ENCODE measurements around the gene PTDSS2.
A peak's percentile ranks its signal among the peaks of the same experiment; 100 is the strongest.

PTDSS2 gene

DNA sequence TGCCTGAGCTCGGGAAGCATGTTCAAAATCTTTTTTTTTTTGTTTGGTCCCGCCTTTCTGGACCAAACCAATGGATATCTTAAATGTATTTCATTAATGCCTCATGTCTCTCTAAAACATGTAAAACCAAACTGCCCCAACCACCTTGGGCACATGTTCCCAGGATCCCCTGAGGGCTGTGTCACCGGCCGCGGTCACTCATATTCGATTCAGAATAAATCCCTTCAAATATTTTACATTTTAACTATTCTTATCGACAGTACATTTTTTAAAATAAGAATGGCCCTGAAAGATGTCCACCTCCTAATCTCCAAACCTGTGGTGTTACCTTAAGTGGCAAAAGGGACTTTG is 54.9 kb downstream of the PTDSS2 start:
- Histone ChIP-seq H3K4me1 (no peaks in the 10 kb centered on the region), H3K4me3 (ENCODE audit: low read depth, low read length) (peak overlapping the region; percentile 44), H3K27me3 (no peaks in the 10 kb centered on the region), H3K9me3 (no peaks in the 10 kb centered on the region), H3K36me3 (peaks cover under 1% of the 10 kb centered on the region; the same call in 1 of the 2 replicates)
- DNase-seq: no peak
- TF ChIP-seq, protein P1, sequence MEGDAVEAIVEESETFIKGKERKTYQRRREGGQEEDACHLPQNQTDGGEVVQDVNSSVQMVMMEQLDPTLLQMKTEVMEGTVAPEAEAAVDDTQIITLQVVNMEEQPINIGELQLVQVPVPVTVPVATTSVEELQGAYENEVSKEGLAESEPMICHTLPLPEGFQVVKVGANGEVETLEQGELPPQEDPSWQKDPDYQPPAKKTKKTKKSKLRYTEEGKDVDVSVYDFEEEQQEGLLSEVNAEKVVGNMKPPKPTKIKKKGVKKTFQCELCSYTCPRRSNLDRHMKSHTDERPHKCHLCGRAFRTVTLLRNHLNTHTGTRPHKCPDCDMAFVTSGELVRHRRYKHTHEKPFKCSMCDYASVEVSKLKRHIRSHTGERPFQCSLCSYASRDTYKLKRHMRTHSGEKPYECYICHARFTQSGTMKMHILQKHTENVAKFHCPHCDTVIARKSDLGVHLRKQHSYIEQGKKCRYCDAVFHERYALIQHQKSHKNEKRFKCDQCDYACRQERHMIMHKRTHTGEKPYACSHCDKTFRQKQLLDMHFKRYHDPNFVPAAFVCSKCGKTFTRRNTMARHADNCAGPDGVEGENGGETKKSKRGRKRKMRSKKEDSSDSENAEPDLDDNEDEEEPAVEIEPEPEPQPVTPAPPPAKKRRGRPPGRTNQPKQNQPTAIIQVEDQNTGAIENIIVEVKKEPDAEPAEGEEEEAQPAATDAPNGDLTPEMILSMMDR (IDR thresholded peaks at IDR 0.05; ENCODE audit: low read depth, low read length): no peak

DNA sequence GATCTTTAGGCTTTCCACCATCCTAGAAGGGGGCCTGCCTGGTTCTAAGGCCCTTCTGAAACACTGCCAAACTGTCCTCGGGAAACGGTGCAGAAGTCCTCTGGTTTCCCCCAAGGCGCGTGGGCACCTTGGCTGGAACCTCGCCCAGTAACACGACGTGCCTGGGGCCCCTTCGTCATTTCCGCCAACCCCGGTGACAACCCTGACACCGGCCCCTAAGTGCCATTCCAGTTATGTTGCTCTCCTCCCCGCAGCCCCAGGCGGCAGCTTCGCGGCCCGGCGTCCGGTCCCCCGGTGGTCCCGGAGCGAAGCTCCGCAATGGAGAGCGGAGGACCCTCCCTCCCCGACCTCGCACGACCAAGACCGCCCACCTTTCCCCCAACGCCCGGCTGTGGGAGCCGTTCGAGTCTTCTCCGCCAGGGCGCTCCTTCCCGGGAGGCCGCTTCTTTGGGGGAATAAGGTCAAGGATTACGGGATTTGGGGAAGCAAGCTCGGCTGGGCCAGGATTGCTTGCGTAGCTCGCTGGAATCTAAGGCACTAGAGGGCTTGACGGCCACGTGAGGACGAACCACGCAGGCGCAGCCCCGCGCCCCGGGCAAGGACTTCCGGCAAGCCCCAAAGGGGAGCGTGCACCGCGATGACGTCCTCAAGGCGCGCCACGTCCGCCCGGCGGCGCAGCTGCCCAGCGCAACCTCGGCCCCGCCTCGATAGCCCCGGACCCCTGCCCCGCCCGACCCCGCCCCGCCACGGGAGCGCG is 56.3 kb downstream of the PTDSS2 start:
- H3K4me3 ChIP-seq (ENCODE audit: low read depth, low read length): peak overlapping the region; percentile 73
- H3K36me3 ChIP-seq: no peaks in the 10 kb centered on the region
- no peaks in the 10 kb centered on the region for H3K4me1 ChIP-seq
- no peaks in the 10 kb centered on the region for H3K27me3 ChIP-seq
- TF ChIP-seq, protein P1 (IDR thresholded peaks at IDR 0.05; ENCODE audit: low read depth, low read length): no peak
- peak; percentile 94 for DNase-seq
- no peaks in the 10 kb centered on the region for H3K9me3 ChIP-seq

DNA sequence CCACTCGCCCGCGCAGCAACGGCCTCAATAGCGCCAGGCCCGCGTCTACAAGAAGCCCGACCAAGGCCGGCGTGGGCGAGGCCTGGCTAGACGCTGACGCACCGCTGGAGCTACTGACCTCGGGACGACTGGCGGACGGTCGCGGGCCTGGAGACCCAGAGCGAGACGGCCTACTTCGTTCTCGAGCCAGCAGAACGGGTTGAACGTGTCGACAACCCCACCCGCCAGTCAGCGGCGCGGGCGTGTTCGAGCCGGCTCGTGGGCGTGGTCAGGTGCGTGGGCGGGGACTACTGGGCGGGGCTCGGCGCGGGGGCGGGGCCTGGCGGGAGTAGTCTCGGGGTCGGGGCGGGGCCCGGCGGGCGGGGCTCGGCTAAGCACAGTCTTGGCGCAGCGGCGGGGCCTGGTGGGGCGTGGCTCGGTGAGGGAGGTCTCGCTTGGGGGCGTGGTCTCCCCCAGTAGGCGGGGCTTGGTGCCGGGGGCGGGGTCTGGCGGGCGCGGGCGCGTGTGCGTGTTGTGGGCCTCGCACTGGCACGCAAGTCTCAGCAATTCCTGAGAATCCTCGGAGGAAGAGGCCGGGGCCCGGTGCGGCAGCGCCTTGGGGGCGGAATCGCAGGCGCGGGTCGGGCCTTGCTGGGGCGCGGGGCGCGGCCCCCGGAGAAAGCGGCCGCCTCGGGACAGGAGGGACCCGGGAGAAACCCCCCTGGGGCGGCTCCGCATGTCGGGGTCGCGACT is 57.1 kb downstream of the PTDSS2 start, which contains the start of gene RNH1:
Gene RNH1, minus strand, starts transcription at position 248 of the 732 bp plus-strand sequence. CDS start 5,080 bp downstream, outside the sequence.
- Histone ChIP-seq H3K9me3 (no peaks in the 10 kb centered on the region), H3K27me3 (no peaks in the 10 kb centered on the region), H3K4me1 (no peaks in the 10 kb centered on the region), H3K36me3 (no peaks in the 10 kb centered on the region), H3K4me3 (ENCODE audit: low read depth, low read length) (peak within 1 kb of the TSS; percentile 73)
- peak; percentile 97 for DNase-seq
- TF ChIP-seq, protein P1 (IDR thresholded peaks at IDR 0.05; ENCODE audit: low read depth, low read length): no peak

DNA sequence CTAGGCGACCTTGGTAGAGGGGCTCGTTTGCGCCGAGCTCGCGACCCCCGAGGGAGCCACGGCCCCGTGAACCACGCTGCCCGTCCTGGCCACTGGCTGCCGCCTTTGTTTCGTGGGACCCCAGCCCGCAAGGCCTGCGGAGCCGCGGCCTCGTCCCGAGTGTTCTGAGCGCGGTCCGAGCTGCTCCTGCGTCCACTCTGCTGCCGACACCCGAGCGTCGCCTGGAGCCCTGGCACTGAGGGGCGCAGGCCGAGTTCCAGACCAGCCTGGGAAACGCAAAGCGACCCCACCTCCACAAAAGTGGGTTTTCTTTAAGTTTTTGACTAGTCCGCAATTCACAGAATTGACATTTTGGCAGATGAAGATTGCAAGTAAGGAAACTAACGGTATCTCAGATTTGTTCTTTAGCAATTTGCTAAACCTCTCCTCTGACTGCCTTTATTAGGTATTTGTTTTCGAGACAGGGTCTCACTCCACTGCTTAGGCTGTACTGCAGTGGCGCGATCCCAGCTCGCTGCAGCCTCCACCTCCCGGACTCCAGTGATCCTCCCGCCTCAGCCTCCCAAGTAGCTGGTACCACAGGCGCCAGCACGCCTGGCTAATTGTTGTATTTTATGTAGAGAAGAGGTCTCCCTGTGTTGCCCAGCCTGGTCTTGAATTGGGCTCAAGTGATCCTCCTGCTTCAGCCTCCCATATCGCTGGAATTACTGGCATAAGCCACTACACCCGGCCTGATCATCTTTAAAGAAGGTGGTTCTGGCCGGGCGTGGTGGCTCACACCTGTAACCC is 57.8 kb downstream of the PTDSS2 start:
- no peaks in the 10 kb centered on the region for H3K9me3 ChIP-seq
- no peaks in the 10 kb centered on the region for H3K4me1 ChIP-seq
- H3K4me3 ChIP-seq (ENCODE audit: low read depth, low read length): peak overlapping the region; percentile 56
- TF ChIP-seq, protein P1 (IDR thresholded peaks at IDR 0.05; ENCODE audit: low read depth, low read length): no peak
- DNase-seq: no peak
- H3K27me3 ChIP-seq: no peaks in the 10 kb centered on the region
- no peaks in the 10 kb centered on the region for H3K36me3 ChIP-seq

DNA sequence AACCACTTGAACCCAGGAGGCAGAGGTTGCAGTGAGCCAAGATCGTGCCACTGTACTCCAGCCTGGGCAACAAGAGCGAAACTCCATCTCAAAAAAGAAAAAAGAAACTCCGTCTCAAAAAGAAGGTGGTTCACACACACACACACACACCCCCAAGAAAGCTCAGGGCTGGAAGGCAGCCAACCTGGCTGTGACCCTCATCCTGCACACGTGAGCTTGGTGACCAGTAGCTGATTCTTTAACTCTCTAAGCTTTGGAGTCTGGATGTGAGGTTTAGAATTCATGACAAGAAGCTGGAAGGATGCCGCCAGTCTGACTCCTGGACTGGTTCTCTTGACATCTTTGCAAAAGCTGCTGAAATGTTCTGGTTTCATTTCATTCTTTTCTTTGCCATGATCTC is 58.9 kb downstream of the PTDSS2 start:
- DNase-seq: no peak
- H3K9me3 ChIP-seq: no peaks in the 10 kb centered on the region
- TF ChIP-seq, protein P1 (IDR thresholded peaks at IDR 0.05; ENCODE audit: low read depth, low read length): no peak
- H3K36me3 ChIP-seq: no peaks in the 10 kb centered on the region
- no peaks in the 10 kb centered on the region for H3K27me3 ChIP-seq
- H3K4me3 ChIP-seq (ENCODE audit: low read depth, low read length): no peak overlapping the region
- no peaks in the 10 kb centered on the region for H3K4me1 ChIP-seq
